Measurements from ENCODE around the gene CMTM6.

Gene CMTM6

GRCh38 chr3:32454731-32455608 lies 47.7 kb downstream of the CMTM6 start:
- in situ Hi-C loops (cut with MboI; ENCODE audit: low sequenced_read_pairs, unreplicated experiment) = no loop called here
- no peak for DNase-seq (ENCODE audit: low spot score)
- TF ChIP-seq CTCF (IDR thresholded peaks at IDR 0.05; ENCODE audit: borderline replicate concordance, control extremely low read depth, extremely low read depth, insufficient read depth, missing control alignments) = no peak

- in situ Hi-C loops (cut with MboI; ENCODE audit: low sequenced_read_pairs, unreplicated experiment) = no loop called here
- no peak for TF ChIP-seq CTCF (IDR thresholded peaks at IDR 0.05; ENCODE audit: borderline replicate concordance, control extremely low read depth, extremely low read depth, insufficient read depth, missing control alignments)
- DNase-seq (ENCODE audit: low spot score) = no peak
Observed at GRCh38 chr3:32454111-32454510, 48.5 kb downstream of the CMTM6 start.

GRCh38 chr3:32453346-32453745 lies 49.3 kb downstream of the CMTM6 start:
- in situ Hi-C loops (cut with MboI; ENCODE audit: low sequenced_read_pairs, unreplicated experiment) = no loop called here
- no peak for DNase-seq (ENCODE audit: low spot score)
- TF ChIP-seq CTCF (IDR thresholded peaks at IDR 0.05; ENCODE audit: borderline replicate concordance, control extremely low read depth, extremely low read depth, insufficient read depth, missing control alignments) = no peak

- in situ Hi-C loops (cut with MboI; ENCODE audit: low sequenced_read_pairs, unreplicated experiment) = no loop called here
- no peak for TF ChIP-seq CTCF (IDR thresholded peaks at IDR 0.05; ENCODE audit: borderline replicate concordance, control extremely low read depth, extremely low read depth, insufficient read depth, missing control alignments)
- DNase-seq (ENCODE audit: low spot score) = no peak
Observed at GRCh38 chr3:32452009-32452408, 50.6 kb downstream of the CMTM6 start.

- in situ Hi-C loops (cut with MboI; ENCODE audit: low sequenced_read_pairs, unreplicated experiment) = no loop called here
- TF ChIP-seq CTCF (IDR thresholded peaks at IDR 0.05; ENCODE audit: borderline replicate concordance, control extremely low read depth, extremely low read depth, insufficient read depth, missing control alignments) = no peak
- no peak for DNase-seq (ENCODE audit: low spot score)
Observed at GRCh38 chr3:32450992-32451659, 51.5 kb downstream of the CMTM6 start.

- in situ Hi-C loops (cut with MboI; ENCODE audit: low sequenced_read_pairs, unreplicated experiment) = no loop called here
- no peak for DNase-seq (ENCODE audit: low spot score)
- TF ChIP-seq CTCF (IDR thresholded peaks at IDR 0.05; ENCODE audit: borderline replicate concordance, control extremely low read depth, extremely low read depth, insufficient read depth, missing control alignments) = no peak
Observed at GRCh38 chr3:32450426-32450825, 52.2 kb downstream of the CMTM6 start.
